Small intestine (tissue), 7 donors: ENCODE measurements around the gene ARID1A. TPM values are rescaled to one million over a fixed set of nuclear protein-coding genes. Genes with fewer than 3 reads are reported as not detected.
"Not testable (repeated sequence)": the region's sequence is repeated elsewhere in the genome, so short reads cannot be mapped to it uniquely, and the experiment has no call there.

Source experiments
- DNase-seq, 2 donors: peaks; one replicate each; pipeline versions ENCODE4 v3.0.0 to v3.0.0-alpha.2; 2013
- FAIRE-seq: peaks from 2 replicates; lab custom pipeline; 2012; peaks lifted over from hg19 to GRCh38; lab: Jason Lieb, UNC
- H3K27ac ChIP-seq, 3 donors: one replicate each; pipeline ENCODE4 v1.5.1; 2013; ENCODE audit warnings: low read length in 2 of 3, mild to moderate bottlenecking in 2 of 3, control low read depth in 1 of 3, inconsistent platforms in 1 of 3, low read depth in 1 of 3, moderate library complexity in 1 of 3
- H3K27me3 ChIP-seq, 3 donors: one replicate each; pipeline ENCODE4 v1.6.1; 2013; ENCODE audit warnings: low read length in 3 of 3, inconsistent platforms in 1 of 3; ENCODE audit not compliant: control insufficient read depth in 3 of 3, insufficient read depth in 3 of 3
- H3K36me3 ChIP-seq, 3 donors: one replicate each; pipeline ENCODE4 v1.6.1; 2013; ENCODE audit warnings: low read length in 3 of 3, inconsistent platforms in 1 of 3, low read depth in 1 of 3, mild to moderate bottlenecking in 1 of 3, moderate library complexity in 1 of 3; ENCODE audit not compliant: control insufficient read depth in 3 of 3, insufficient read depth in 2 of 3
- H3K4me1 ChIP-seq, 3 donors: one replicate each; pipeline ENCODE4 v1.6.1; 2013; ENCODE audit warnings: low read length in 2 of 3, inconsistent platforms in 1 of 3, low read depth in 1 of 3, mild to moderate bottlenecking in 1 of 3, moderate library complexity in 1 of 3; ENCODE audit not compliant: control insufficient read depth in 3 of 3, insufficient read depth in 2 of 3
- H3K4me3 ChIP-seq, 3 donors: one replicate each; pipeline ENCODE4 v1.5.1; 2013; ENCODE audit warnings: low read length in 3 of 3, control low read depth in 1 of 3, inconsistent platforms in 1 of 3, low read depth in 1 of 3, mild to moderate bottlenecking in 1 of 3, moderate library complexity in 1 of 3
- H3K9me3 ChIP-seq, 2 donors: one replicate each; pipeline ENCODE4 v1.6.1; 2013; ENCODE audit warnings: low read depth in 1 of 2, low read length in 1 of 2; ENCODE audit not compliant: control insufficient read depth in 2 of 2, insufficient read depth in 1 of 2
- WGBS, 3 donors: extraction: QIAGEN DNeasy Blood & Tissue Kit; methylation state at CpG; one replicate each; pipeline ENCODE4 v1.1.7; 2013; 5-methylcytosine and 5-hydroxymethylcytosine counted together
- polyA plus RNA-seq, 4 donors: library from polyadenylated mRNA; stranded (reverse) in 3 of 4; unstranded in 1 of 4; fragments of 200-250 nt in 3 of 4; fragments of 120-200 nt in 1 of 4; gene quantifications; one replicate each; pipeline versions ENCODE4 v1.2.1 to v1.2.3, GENCODE V29; 2013
- donor health status: healthy with polysubstance abuse.
- donor health status: control.
- donor health status: control.
- donor health status: Bipolar disorder and iron deficiency.
- donor health status: healthy.

Gene ARID1A
- polyA plus RNA-seq, 4 donors = 7.8 to 59.7 (median 18.7) TPM

DNA sequence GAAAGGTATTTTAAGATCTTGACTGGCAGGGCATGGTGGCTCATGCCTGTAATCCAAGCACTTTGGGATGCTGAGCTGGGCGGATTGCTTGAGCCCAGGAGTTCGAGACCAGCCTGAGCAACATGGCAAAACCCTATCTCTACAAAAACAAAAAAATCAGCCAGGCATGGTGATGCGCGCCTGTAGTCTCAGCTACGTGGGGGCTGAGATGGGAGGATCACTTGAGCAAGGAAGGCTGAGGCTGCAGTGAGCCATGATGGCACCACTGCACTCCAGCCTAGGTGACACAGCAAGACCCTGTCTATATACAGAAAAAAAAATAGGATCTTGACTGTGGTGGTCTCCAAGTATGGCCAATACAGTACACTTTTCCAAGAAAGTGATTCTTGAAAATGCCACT lies 16.0 kb downstream of the ARID1A start:
- Histone ChIP-seq H3K4me3 (no peak overlapping the region), H3K27me3 (no peaks in the 10 kb centered on the region), H3K36me3 (peaks cover 0 to 46% (median 3%) of the 10 kb centered on the region in 3 donors), H3K9me3 (no peaks in the 10 kb centered on the region), H3K4me1 (peaks cover 2 to 6% (median 4%) of the 10 kb centered on the region in 3 donors), H3K27ac (no peak overlapping the region)
- FAIRE-seq = no peak
- no peak for DNase-seq
- WGBS, 3 donors = 93 to 98% (median 96%) methylated on average over 5 of the region's 5 CpGs

DNA sequence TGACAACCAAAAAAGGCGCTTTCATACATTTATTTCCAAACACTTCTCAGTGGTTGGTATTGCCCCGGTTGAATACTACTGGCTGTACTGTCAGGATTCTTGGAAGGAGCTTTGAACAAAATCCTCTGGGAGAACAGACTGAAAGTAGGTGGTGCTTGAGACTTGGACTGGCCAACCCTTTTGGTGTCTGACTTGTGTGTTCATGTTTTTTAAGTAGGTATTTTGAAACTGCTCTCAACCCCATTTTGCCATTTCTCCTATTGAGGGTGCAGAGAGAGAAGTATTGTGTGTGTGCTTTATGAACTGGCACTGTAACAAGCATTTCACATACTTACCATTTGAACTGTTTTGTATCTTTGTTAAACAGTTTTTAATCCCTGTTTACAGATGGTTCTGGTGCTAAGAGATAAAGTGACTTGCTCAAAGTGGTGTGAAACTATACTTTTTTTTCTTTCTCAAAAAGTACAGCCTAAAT lies 21.2 kb downstream of the ARID1A start:
- DNase-seq (no peak), FAIRE-seq (no peak)
- WGBS, 3 donors = 36 to 61% (median 49%) methylated on average over 2 of the region's 2 CpGs
- peaks cover 15 to 27% (median 22%) of the 10 kb centered on the region in 3 donors for H3K4me1 ChIP-seq
- no peaks in the 10 kb centered on the region for H3K27me3 ChIP-seq
- no peaks in the 10 kb centered on the region for H3K9me3 ChIP-seq
- H3K36me3 ChIP-seq = peaks cover 0 to 35% (median 2%) of the 10 kb centered on the region in 3 donors
- H3K4me3 ChIP-seq = no peak overlapping the region
- no peak overlapping the region for H3K27ac ChIP-seq

DNA sequence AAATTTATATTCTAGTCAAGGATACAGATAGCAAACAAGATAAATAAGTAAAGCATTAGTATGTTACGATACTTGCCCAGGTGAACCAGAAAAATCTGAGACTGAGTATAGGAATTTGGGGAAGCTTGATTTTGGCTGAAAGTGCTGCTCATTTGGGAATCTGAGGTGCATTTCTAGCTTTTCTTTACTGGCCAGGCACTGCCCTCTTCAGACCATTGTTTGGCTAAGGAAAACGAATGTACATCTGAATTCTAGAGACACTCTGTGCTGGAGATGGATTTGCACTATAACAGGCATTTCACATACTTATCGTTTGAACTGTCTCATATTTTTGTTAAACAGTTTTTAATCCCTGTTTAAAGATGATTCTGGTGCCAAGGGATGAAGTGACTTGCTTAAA lies 23.4 kb downstream of the ARID1A start:
- Histone ChIP-seq H3K4me1 (peaks cover 21 to 44% (median 33%) of the 10 kb centered on the region in 3 donors), H3K27ac (peak overlapping the region in 1 of 3 donors; percentile 46), H3K9me3 (no peaks in the 10 kb centered on the region), H3K4me3 (no peak overlapping the region), H3K36me3 (peaks cover 0 to 25% (median 2%) of the 10 kb centered on the region in 3 donors), H3K27me3 (no peaks in the 10 kb centered on the region)
- FAIRE-seq = no peak
- 18 to 42% (median 32%) methylated on average over 3 of the region's 3 CpGs for WGBS, 3 donors
- no peak for DNase-seq

DNA sequence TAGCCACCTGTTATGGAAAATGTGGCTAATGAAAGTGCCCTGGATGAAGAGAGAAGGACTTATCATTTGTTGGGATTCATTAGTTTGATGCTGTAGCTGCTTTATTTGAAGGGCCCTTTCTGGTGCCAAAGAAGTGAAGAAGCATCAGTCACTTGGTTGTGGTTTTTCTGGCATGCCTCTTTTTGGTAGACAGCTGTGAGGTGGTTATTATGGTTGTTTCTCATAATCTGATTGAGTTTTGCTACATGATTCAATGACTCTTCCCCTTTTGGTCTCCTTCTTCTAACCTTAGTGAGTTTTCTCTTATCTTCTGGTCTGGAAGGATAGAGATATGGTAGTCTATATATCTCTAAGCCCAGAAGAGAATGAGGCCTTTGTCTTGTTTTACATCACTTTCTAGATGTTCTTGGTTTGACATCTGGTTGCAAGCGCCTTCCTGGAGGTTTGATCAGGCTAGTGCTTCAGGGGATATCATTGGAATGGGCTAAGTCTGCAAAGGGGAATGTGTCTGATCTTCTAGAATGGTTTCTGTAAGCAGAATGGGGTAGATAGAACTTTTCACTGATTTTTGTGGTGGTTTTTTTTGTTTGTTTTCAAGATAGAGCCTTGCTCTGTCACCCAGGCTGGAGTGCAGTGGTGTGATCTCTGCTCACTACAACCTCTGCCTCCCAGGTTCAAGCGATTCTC lies 26.0 kb downstream of the ARID1A start:
- Histone ChIP-seq H3K27me3 (no peaks in the 10 kb centered on the region), H3K4me3 (no peak overlapping the region), H3K9me3 (no peaks in the 10 kb centered on the region), H3K4me1 (peaks cover 23 to 52% (median 32%) of the 10 kb centered on the region in 3 donors), H3K36me3 (peaks cover 0 to 15% (median 2%) of the 10 kb centered on the region in 3 donors), H3K27ac (no peak overlapping the region)
- 81 to 95% (median 90%) methylated on average over 2 of the region's 2 CpGs for WGBS, 3 donors
- no peak for FAIRE-seq
- DNase-seq = no peak

DNA sequence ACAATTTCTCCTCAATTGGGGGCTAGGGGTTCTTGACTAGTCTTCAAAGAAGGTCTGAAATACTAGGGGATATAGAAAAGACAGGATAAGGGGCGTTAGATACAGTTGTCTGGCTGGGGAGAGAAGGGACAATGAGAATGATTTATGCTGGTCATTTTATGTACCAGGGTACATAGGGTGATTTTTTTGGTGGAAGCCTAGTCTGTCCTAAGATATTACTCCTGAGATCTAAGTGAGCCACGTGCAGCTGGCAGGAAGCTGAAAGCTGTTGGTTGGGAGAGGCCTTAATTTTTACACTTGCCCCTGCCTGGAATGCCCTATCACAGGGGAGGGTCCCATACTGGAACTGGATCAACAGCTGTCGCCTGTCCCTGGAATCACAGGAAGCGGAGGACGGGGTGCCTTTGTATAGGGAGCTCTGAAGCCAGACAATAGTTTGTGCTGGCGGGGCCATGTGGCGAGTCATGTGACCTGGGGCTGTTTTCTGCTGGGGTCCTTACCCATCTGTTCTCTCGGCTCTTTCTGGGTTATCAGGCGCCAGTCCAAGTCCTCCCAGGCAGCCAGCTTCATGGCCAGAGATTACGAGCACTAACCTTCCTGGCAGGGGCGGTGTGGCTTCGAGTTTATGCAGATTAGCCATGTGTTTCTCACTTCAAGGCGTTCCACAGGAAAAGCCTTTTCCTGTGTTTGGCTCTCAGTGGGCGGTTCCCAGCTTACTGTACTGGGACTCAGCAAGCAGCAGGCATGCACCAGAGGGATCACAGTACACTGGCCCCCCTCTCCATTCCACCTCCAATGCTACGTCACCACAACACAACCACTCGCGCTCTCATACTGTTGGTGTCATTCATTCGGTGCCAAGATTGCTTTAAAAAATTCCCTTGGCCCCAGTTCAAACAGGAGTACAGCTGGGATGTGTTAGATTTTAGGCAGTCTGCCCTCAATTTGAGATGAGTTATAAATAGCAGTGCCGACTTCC lies 27.5 kb downstream of the ARID1A start:
- H3K4me1 ChIP-seq = peaks cover 23 to 46% (median 27%) of the 10 kb centered on the region in 3 donors
- WGBS, 3 donors = 7 to 16% (median 10%) methylated on average over 19 of the region's 19 CpGs
- H3K4me3 ChIP-seq = no peak overlapping the region
- H3K36me3 ChIP-seq = peaks cover 0 to 10% (median 2%) of the 10 kb centered on the region in 3 donors
- FAIRE-seq (no peak), DNase-seq (peak; percentile 89 to 95)
- H3K9me3 ChIP-seq = no peaks in the 10 kb centered on the region
- peak overlapping the region; percentile 25 to 90 (median 75) for H3K27ac ChIP-seq
- H3K27me3 ChIP-seq = no peaks in the 10 kb centered on the region

DNA sequence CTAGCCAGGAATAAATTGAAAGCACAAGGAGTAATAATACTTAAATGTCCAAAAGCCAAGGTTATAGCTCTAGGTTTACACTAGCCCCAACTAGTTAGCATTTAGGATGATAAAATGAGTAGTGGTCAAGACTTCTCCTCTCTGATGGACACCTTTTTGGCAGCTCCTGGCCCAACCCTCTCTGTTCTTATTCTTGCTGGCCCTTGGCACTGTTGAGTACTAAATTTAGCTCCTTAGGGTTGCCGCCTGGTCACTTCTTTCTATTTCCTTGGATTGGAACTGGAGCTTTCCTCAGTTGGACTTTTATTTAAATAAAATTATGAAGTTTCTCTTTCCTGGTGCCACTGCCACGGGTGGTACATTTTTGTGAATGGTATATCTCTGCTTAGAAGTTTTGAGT lies 28.3 kb downstream of the ARID1A start:
- peak overlapping the region in 2 of 3 donors; percentile 27 to 75 for H3K27ac ChIP-seq
- peaks cover 22 to 41% (median 23%) of the 10 kb centered on the region in 3 donors for H3K4me1 ChIP-seq
- no peak for FAIRE-seq

DNA sequence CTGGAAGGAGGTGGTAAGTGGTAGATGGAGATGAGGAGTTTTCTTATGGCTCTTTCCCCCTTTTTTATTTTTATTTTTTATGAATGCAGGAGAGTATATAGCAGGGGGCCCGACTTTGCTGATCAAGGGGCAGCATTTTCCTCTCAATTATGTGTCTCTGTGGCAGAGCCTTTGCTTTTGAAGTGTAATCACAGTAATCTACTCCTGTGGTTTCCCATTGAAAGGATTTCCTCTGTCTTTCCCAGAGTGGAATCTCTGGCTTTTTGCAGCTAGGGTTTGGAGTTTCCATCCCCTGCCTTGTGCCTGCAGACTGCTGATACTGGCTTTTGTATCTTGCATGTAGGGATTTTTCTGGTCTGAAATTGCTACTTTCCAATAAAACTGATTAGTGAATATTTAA lies 29.1 kb downstream of the ARID1A start:
- FAIRE-seq (no peak), DNase-seq (no peak)
- no peaks in the 10 kb centered on the region for H3K27me3 ChIP-seq
- peaks cover 21 to 39% (median 21%) of the 10 kb centered on the region in 3 donors for H3K4me1 ChIP-seq
- peaks cover 0 to 13% (median 5%) of the 10 kb centered on the region in 3 donors for H3K36me3 ChIP-seq
- no peaks in the 10 kb centered on the region for H3K9me3 ChIP-seq
- 31 to 35% (median 33%) methylated on average over 1 of the region's 1 CpG for WGBS, 3 donors
- no peak overlapping the region for H3K4me3 ChIP-seq
- no peak overlapping the region for H3K27ac ChIP-seq

More for the DNA sequence above, 28.3 kb downstream of the ARID1A start:
- no peak overlapping the region for H3K4me3 ChIP-seq
- 32 to 55% (median 48%) methylated on average over 2 of the region's 2 CpGs for WGBS, 3 donors
- H3K27me3 ChIP-seq = no peaks in the 10 kb centered on the region
- H3K36me3 ChIP-seq = peaks cover 0 to 9% (median 2%) of the 10 kb centered on the region in 3 donors
- DNase-seq = no peak
- no peaks in the 10 kb centered on the region for H3K9me3 ChIP-seq

DNA sequence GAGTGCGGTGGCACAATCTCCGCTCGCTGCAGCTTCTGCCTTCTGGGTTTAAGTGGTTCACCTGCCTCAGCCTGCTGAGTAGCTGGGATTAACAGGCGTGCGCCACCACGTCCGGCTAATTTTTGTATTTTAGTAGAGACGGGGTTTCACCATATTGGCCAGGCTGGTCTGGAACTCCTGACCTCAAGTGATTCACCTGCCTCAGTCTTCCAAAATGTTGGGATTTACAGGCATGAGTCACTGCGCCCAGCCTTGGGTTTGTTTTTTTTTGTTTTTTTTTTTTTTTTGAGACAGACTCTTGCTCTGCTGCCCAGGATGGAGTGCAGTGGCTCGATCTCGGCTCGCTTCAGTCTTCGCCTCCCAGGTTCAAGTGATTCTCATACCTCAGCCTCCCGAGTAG lies 30.1 kb downstream of the ARID1A start:
- peaks cover 13 to 32% (median 17%) of the 10 kb centered on the region in 3 donors for H3K4me1 ChIP-seq
- not testable (repeated sequence) for H3K27me3 ChIP-seq, H3K4me3 ChIP-seq, H3K9me3 ChIP-seq, DNase-seq, H3K27ac ChIP-seq, H3K36me3 ChIP-seq, FAIRE-seq
- WGBS, 3 donors = 87 to 91% (median 89%) methylated on average over 14 of the region's 14 CpGs
